Measurements from ENCODE around the gene NOP53.
A peak's percentile ranks its signal among the peaks of the same experiment; 100 is the strongest.
"Not testable (repeated sequence)": the region's sequence is repeated elsewhere in the genome, so short reads cannot be mapped to it uniquely, and the experiment has no call there.

NOP53 gene

GRCh38 chr19:47718415-47719046 is 26.8 kb upstream of the NOP53 start:
- DNase-seq, result not testable (repeated sequence)

- DNase-seq, result no peak
These were observed 26.1 kb upstream of the NOP53 start for GRCh38 chr19:47719047-47719859.

- no peak for DNase-seq
These were observed 24.5 kb upstream of the NOP53 start for GRCh38 chr19:47720669-47721422.

- DNase-seq, result peak; percentile 91
These were observed 21.8 kb upstream of the NOP53 start for GRCh38 chr19:47723581-47723940.

GRCh38 chr19:47725759-47726401 is 19.5 kb upstream of the NOP53 start:
- DNase-seq, result no peak

- DNase-seq, result peak; percentile 56
These were observed 18.9 kb upstream of the NOP53 start for GRCh38 chr19:47726467-47726866.

- not testable (repeated sequence) for DNase-seq
These were observed 17.1 kb upstream of the NOP53 start for GRCh38 chr19:47728295-47728694.

- peak; percentile 63 for DNase-seq
These were observed 15.9 kb upstream of the NOP53 start for GRCh38 chr19:47729468-47729798.

- peak; percentile 95 for DNase-seq
These were observed 15.4 kb upstream of the NOP53 start for GRCh38 chr19:47729799-47730520.

GRCh38 chr19:47730521-47730889 is 14.8 kb upstream of the NOP53 start:
- no peak for DNase-seq

GRCh38 chr19:47730910-47731309 is 14.4 kb upstream of the NOP53 start:
- DNase-seq, result no peak

- no peak for DNase-seq
These were observed 10.2 kb upstream of the NOP53 start for GRCh38 chr19:47735131-47735530.

GRCh38 chr19:47740866-47741519 is 4.4 kb upstream of the NOP53 start:
- no peak for DNase-seq

GRCh38 chr19:47741544-47742140 is 3.7 kb upstream of the NOP53 start:
- DNase-seq, result no peak

- no peak for DNase-seq
These were observed 2.7 kb upstream of the NOP53 start for GRCh38 chr19:47742634-47743033.

GRCh38 chr19:47746129-47746528 is 783 bp downstream of the NOP53 start:
- not testable (repeated sequence) for DNase-seq

- no peak for DNase-seq
These were observed 4.0 kb downstream of the NOP53 start for GRCh38 chr19:47749326-47749725.

GRCh38 chr19:47750752-47751151 is 5.4 kb downstream of the NOP53 start:
- no peak for DNase-seq

- no peak for DNase-seq
These were observed 7.3 kb downstream of the NOP53 start for GRCh38 chr19:47752440-47753211.

- no peak for DNase-seq
These were observed 9.1 kb downstream of the NOP53 start for GRCh38 chr19:47754206-47755064.
